ENCODE measurements around the gene HNRNPH1.
"Not testable (repeated sequence)": the region's sequence is repeated elsewhere in the genome, so short reads cannot be mapped to it uniquely, and the experiment has no call there.

The HNRNPH1 gene

GRCh38 chr5:179623003-179623905 lies at the start of gene HNRNPH1:
HNRNPH1 (minus strand) TSS chr5:179623671; CDS start chr5:179623133, 538 bp downstream.
- peak; percentile 95 to 97 for DNase-seq

GRCh38 chr5:179668391-179668790 lies 44.9 kb upstream of the HNRNPH1 start:
- peak in 1 of 2 experiments; percentile 2 for DNase-seq

GRCh38 chr5:179661647-179662046 lies 38.2 kb upstream of the HNRNPH1 start:
- not testable (repeated sequence) for DNase-seq

- DNase-seq = not testable (repeated sequence)
Measured at GRCh38 chr5:179658179-179658856, 34.8 kb upstream of the HNRNPH1 start.

- not testable (repeated sequence) for DNase-seq
Measured at GRCh38 chr5:179657302-179658178, 34.1 kb upstream of the HNRNPH1 start.

- not testable (repeated sequence) for DNase-seq
Measured at GRCh38 chr5:179653135-179653534, 29.7 kb upstream of the HNRNPH1 start.

- DNase-seq = not testable (repeated sequence)
Measured at GRCh38 chr5:179650245-179650644, 26.8 kb upstream of the HNRNPH1 start.

GRCh38 chr5:179649166-179649703 lies 25.8 kb upstream of the HNRNPH1 start:
- not testable (repeated sequence) for DNase-seq

- DNase-seq = no peak
Measured at GRCh38 chr5:179648410-179648809, 24.9 kb upstream of the HNRNPH1 start.

GRCh38 chr5:179644766-179645165 lies 21.3 kb upstream of the HNRNPH1 start:
- DNase-seq = not testable (repeated sequence)

GRCh38 chr5:179643141-179643920 lies 19.9 kb upstream of the HNRNPH1 start:
- not testable (repeated sequence) for DNase-seq

- DNase-seq = not testable (repeated sequence)
Measured at GRCh38 chr5:179642626-179643025, 19.2 kb upstream of the HNRNPH1 start.

GRCh38 chr5:179641745-179642144 lies 18.3 kb upstream of the HNRNPH1 start:
- not testable (repeated sequence) for DNase-seq

GRCh38 chr5:179639296-179639695 lies 15.8 kb upstream of the HNRNPH1 start:
- not testable (repeated sequence) for DNase-seq

- DNase-seq = not testable (repeated sequence)
Measured at GRCh38 chr5:179634370-179635172, 11.1 kb upstream of the HNRNPH1 start.

- not testable (repeated sequence) for DNase-seq
Measured at GRCh38 chr5:179633501-179634369, 10.3 kb upstream of the HNRNPH1 start.

GRCh38 chr5:179624841-179625271 lies 1.4 kb upstream of the HNRNPH1 start:
- no peak for DNase-seq

- no peak for DNase-seq
Measured at GRCh38 chr5:179623906-179624741, 653 bp upstream of the HNRNPH1 start.
